ENCODE measurements around the gene NCKAP5. TPM values are rescaled to one million over a fixed set of nuclear protein-coding genes. Genes with fewer than 3 reads are reported as not detected.

The NCKAP5 gene
- polyA plus RNA-seq, 1 experiment: 16.6 TPM

GRCh38 chr2:132897111-132897510, 671.2 kb downstream of the NCKAP5 start:
- TF ChIP-seq, protein P1, sequence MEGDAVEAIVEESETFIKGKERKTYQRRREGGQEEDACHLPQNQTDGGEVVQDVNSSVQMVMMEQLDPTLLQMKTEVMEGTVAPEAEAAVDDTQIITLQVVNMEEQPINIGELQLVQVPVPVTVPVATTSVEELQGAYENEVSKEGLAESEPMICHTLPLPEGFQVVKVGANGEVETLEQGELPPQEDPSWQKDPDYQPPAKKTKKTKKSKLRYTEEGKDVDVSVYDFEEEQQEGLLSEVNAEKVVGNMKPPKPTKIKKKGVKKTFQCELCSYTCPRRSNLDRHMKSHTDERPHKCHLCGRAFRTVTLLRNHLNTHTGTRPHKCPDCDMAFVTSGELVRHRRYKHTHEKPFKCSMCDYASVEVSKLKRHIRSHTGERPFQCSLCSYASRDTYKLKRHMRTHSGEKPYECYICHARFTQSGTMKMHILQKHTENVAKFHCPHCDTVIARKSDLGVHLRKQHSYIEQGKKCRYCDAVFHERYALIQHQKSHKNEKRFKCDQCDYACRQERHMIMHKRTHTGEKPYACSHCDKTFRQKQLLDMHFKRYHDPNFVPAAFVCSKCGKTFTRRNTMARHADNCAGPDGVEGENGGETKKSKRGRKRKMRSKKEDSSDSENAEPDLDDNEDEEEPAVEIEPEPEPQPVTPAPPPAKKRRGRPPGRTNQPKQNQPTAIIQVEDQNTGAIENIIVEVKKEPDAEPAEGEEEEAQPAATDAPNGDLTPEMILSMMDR (IDR thresholded peaks at IDR 0.05; ENCODE audit: low read depth, low read length): no peak
- H3K27me3 ChIP-seq (ENCODE audit: control insufficient read depth, insufficient read depth, low read length): no peaks in the 10 kb centered on the region
- no peaks in the 10 kb centered on the region for H3K9me3 ChIP-seq (ENCODE audit: control insufficient read depth, insufficient read depth, low read length)
- ChIA-PET POLR2A (no interaction called here), CTCF (no interaction called here)
- H3K4me3 ChIP-seq (ENCODE audit: low read depth, low read length): no peak overlapping the region
- H3K27ac ChIP-seq (ENCODE audit: low read depth, low read length): no peak overlapping the region
- DNase-seq (ENCODE audit: low read depth, low spot score): no peak

DNA sequence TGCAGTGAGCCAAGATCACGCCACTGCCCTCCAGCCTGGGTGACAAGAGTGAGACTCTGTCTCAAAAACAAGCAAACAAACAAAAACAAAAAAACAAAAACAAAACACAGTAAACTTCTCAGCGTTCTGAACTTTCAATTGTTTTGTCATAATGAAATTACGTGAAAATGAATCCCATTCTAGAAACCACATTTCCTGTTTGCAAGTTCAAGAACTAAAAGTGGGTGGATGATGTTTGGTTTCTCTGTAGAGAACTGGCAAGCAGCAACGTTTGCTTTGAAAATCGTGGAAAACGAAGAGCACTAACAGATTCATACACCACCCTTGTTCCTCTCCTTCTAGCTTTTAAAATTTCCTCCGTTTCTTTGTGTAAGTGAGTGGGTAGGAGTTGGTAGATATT, 672.2 kb downstream of the NCKAP5 start:
- ChIA-PET POLR2A (interaction anchor here (0.7 kb wide), 1 partner anchor 278 kb away, joined by 10 read pairs; no protein-coding TSS in a partner anchor), CTCF (no interaction called here)
- no peak overlapping the region for H3K27ac ChIP-seq (ENCODE audit: low read depth, low read length)
- TF ChIP-seq, protein P1 (IDR thresholded peaks at IDR 0.05; ENCODE audit: low read depth, low read length): no peak
- no peaks in the 10 kb centered on the region for H3K9me3 ChIP-seq (ENCODE audit: control insufficient read depth, insufficient read depth, low read length)
- no peak overlapping the region for H3K4me3 ChIP-seq (ENCODE audit: low read depth, low read length)
- H3K27me3 ChIP-seq (ENCODE audit: control insufficient read depth, insufficient read depth, low read length): no peaks in the 10 kb centered on the region
- DNase-seq (ENCODE audit: low read depth, low spot score): no peak

- no peak overlapping the region for H3K4me3 ChIP-seq (ENCODE audit: low read depth, low read length)
- ChIA-PET CTCF (no interaction called here), POLR2A (no interaction called here)
- no peak overlapping the region for H3K27ac ChIP-seq (ENCODE audit: low read depth, low read length)
- H3K9me3 ChIP-seq (ENCODE audit: control insufficient read depth, insufficient read depth, low read length): no peaks in the 10 kb centered on the region
- no peaks in the 10 kb centered on the region for H3K27me3 ChIP-seq (ENCODE audit: control insufficient read depth, insufficient read depth, low read length)
- TF ChIP-seq, protein P1 (IDR thresholded peaks at IDR 0.05; ENCODE audit: low read depth, low read length): no peak
- DNase-seq (ENCODE audit: low read depth, low spot score): no peak
These were observed 676.8 kb downstream of the NCKAP5 start for GRCh38 chr2:132891498-132891897.

- Histone ChIP-seq H3K27ac (ENCODE audit: low read depth, low read length) (no peak overlapping the region), H3K27me3 (ENCODE audit: control insufficient read depth, insufficient read depth, low read length) (no peaks in the 10 kb centered on the region), H3K9me3 (ENCODE audit: control insufficient read depth, insufficient read depth, low read length) (no peaks in the 10 kb centered on the region), H3K4me3 (ENCODE audit: low read depth, low read length) (no peak overlapping the region)
- POLR2A ChIA-PET: no interaction called here
- CTCF ChIA-PET: no interaction called here
- TF ChIP-seq, protein P1 (IDR thresholded peaks at IDR 0.05; ENCODE audit: low read depth, low read length): no peak
- no peak for DNase-seq (ENCODE audit: low read depth, low spot score)
These were observed 681.7 kb downstream of the NCKAP5 start for GRCh38 chr2:132886574-132886973.

DNA sequence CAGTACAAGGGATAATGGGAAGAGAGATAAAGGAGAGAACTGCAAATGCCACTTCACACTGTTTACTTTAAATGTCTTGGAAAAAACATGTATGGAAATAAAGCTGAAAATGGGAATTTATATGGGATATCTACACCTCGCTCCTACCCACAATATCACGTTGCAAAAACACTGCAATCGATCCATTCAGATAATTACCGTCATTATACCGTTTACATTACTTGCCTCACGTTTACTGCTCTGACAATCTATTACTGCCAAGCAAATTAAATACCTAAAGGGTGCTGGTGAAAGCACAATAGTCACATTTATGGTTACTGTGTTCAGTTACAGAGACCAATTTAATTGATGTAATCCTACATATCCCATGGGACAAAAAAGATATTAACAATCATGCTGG, 683.6 kb downstream of the NCKAP5 start:
- TF ChIP-seq, protein P1 (IDR thresholded peaks at IDR 0.05; ENCODE audit: low read depth, low read length): no peak
- ChIA-PET CTCF (no interaction called here), POLR2A (no interaction called here)
- no peaks in the 10 kb centered on the region for H3K9me3 ChIP-seq (ENCODE audit: control insufficient read depth, insufficient read depth, low read length)
- no peak overlapping the region for H3K27ac ChIP-seq (ENCODE audit: low read depth, low read length)
- no peaks in the 10 kb centered on the region for H3K27me3 ChIP-seq (ENCODE audit: control insufficient read depth, insufficient read depth, low read length)
- no peak for DNase-seq (ENCODE audit: low read depth, low spot score)
- H3K4me3 ChIP-seq (ENCODE audit: low read depth, low read length): no peak overlapping the region

Measured in AG04450 (cell line).